K562 (cell line): Measurements from ENCODE around the gene AMIGO1. TPM values are rescaled to one million over a fixed set of nuclear protein-coding genes. Genes with fewer than 3 reads are reported as not detected.

ENCODE experiments used
- CHCHD3 ChIP-seq: fragments of 250-450 bp; sonication (Bioruptor Pico); IDR thresholded peaks from 2 replicates; pipeline ENCODE4 v2.1.2; 2022; ENCODE audit warnings: mild to moderate bottlenecking
- HDGF ChIP-seq: fragments of 450-650 bp; IDR thresholded peaks from 2 replicates; pipeline ENCODE4 v1.6.1; 2016
- KLF13 ChIP-seq: fragments of 450-650 bp; IDR thresholded peaks from 2 replicates; pipeline ENCODE4 v1.6.1; 2016; ENCODE audit warnings: missing genetic modification characterization, low read depth, mild to moderate bottlenecking, missing compliant biosample characterization, moderate library complexity, borderline replicate concordance
- NFE2L1 ChIP-seq: fragments of 450-650 bp; IDR thresholded peaks from 2 replicates; pipeline ENCODE4 v1.6.1; 2016; ENCODE audit warnings: missing genetic modification characterization, low read depth, mild to moderate bottlenecking, missing compliant biosample characterization, moderate library complexity, borderline replicate concordance
- PHF21A ChIP-seq: fragments of 450-650 bp; IDR thresholded peaks from 2 replicates; pipeline ENCODE4 v1.6.1; 2017; ENCODE audit warnings: low read depth, borderline replicate concordance
- POLR2AphosphoS5 ChIP-seq: IDR thresholded peaks from 2 replicates; pipeline ENCODE4 v1.6.1; 2011; ENCODE audit warnings: mild to moderate bottlenecking, low read depth, low read length, moderate library complexity; ENCODE audit not compliant: control insufficient read depth, insufficient read depth
- POLR2G ChIP-seq: fragments of 200-400 bp; formaldehyde crosslinking; IDR thresholded peaks from 2 replicates; pipeline ENCODE4 v1.6.1; 2017; ENCODE audit warnings: low read depth, mild to moderate bottlenecking, antibody characterized with exemption, low read length, moderate library complexity
- TBL1XR1 ChIP-seq, 2 experiments: IDR thresholded peaks; 2 replicates each; pipeline ENCODE4 v1.6.1; 2012; ENCODE audit warnings: improper control_type of control experiment in 2 of 2, low read length in 2 of 2, mild to moderate bottlenecking in 1 of 2
- ZBTB7A ChIP-seq: IDR thresholded peaks from 2 replicates; pipeline ENCODE4 v1.6.1; 2011; ENCODE audit warnings: low read depth, mild to moderate bottlenecking, low read length, moderate library complexity, borderline replicate concordance; ENCODE audit not compliant: control insufficient read depth
- ZNF431 ChIP-seq: sonication (generic); formaldehyde crosslinking; IDR thresholded peaks from 2 replicates; pipeline ENCODE4 v1.8.0; 2022; ENCODE audit warnings: mild to moderate bottlenecking, missing genetic modification reagents
- polyA plus RNA-seq, 8 experiments: library from polyadenylated mRNA; depleted of rRNA in 4 of 8; stranded (reverse) in 5 of 8; unstranded in 3 of 8; fragments of >200 nt; fragmentation: Nextera tagmentation in 2 of 8; fragmentation: Illumina TruSeq in 1 of 8; extraction: Ambion mirVana in 2 of 8; extraction: Trizol in 1 of 8; gene quantifications; 2 replicates each; pipeline versions ENCODE4 v1.2.1 to v1.2.3, GENCODE V29; 2011 to 2014; ENCODE audit warnings: inconsistent platforms in 1 of 8, missing spikeins in 1 of 8
- total RNA-seq, 7 experiments: library from RNA; depleted of rRNA in 6 of 7; stranded (reverse); fragments of >200 nt in 6 of 7; fragmentation: Illumina TruSeq in 2 of 7; extraction: Trizol in 2 of 7; gene quantifications; 2 replicates each; pipeline versions ENCODE4 v1.2.1 to v1.2.3, GENCODE V29; 2011 to 2021; ENCODE audit warnings: low replicate concordance in 1 of 7
- TF ChIP-seq, protein P1 (sequence below): sonication (generic); formaldehyde crosslinking; IDR thresholded peaks from 2 replicates; pipeline ENCODE4 v1.9.0; 2022; ENCODE audit warnings: mild to moderate bottlenecking, missing genetic modification reagents
- TF ChIP-seq, protein P2 (sequence below): fragments of 450-650 bp; IDR thresholded peaks from 2 replicates; pipeline ENCODE4 v1.6.1; 2017; ENCODE audit warnings: antibody characterized with exemption
- TF ChIP-seq, protein P3 (sequence below): fragments of 150-350 bp; conservative IDR thresholded peaks from 2 replicates; pipeline ENCODE4 v1.6.1; 2014; ENCODE audit warnings: low read length
- TF ChIP-seq, protein P4 (sequence below), 2 experiments: fragments of 200-800 bp in 1 of 2; sonication (Bioruptor generic) in 1 of 2; sonication (generic) in 1 of 2; formaldehyde crosslinking in 1 of 2; IDR thresholded peaks in 1 of 2; conservative IDR thresholded peaks in 1 of 2; 2 replicates each; pipeline versions ENCODE4 v1.5.0 to v1.6.1; 2016 to 2020; ENCODE audit warnings: missing compliant biosample characterization in 1 of 2, missing genetic modification characterization in 1 of 2, missing genetic modification reagents in 1 of 2
- TF ChIP-seq, protein P5 (sequence below): fragments of 250-450 bp; sonication (Bioruptor Pico); IDR thresholded peaks from 2 replicates; pipeline ENCODE4 v1.4.0; 2020; ENCODE audit warnings: mild to moderate bottlenecking, moderate library complexity

Gene AMIGO1
- total and polyA plus RNA-seq, 9 of the 15 experiments (the other 6 are each of a cell fraction or from before 2014, with no cell fraction given) = 0.24 to 1.0 (median 0.54) TPM

DNA sequence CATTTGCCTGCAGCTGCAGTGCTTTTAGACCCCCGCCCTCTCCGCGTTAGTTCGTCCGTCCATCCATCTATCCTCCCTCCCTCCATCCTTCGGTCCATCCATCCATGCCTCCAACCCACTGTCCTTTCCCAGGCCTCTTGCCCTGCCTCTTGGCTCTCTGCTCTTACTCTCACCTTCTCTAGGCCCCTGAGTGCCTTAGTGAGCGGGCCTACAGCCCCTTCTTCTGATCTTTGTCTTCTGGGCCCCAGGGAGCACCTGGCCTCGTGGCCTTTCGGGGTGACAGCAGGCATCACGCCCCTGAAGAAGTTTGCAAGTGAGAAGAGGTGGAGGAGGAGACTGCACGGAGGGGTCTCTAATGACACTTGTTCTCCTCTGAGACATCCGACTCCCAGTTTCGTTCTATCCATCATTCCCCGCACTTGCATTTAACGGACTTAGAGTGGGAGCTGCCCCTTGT lies 25.0 kb downstream of the AMIGO1 start (continued):
- TF ChIP-seq, protein P1, sequence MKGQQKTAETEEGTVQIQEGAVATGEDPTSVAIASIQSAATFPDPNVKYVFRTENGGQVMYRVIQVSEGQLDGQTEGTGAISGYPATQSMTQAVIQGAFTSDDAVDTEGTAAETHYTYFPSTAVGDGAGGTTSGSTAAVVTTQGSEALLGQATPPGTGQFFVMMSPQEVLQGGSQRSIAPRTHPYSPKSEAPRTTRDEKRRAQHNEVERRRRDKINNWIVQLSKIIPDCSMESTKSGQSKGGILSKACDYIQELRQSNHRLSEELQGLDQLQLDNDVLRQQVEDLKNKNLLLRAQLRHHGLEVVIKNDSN = 0 out of 2 replicates have a peak, but pooled peaks have one; percentile 5
- TF ChIP-seq KLF13 (no peak), ZNF431 (CRISPR knock-in tag) (no peak; the same call in 1 of the 2 replicates), HDGF (peak; percentile 98), ZBTB7A (no peak), POLR2G (no peak), CHCHD3 (no peak), TBL1XR1 (IDR thresholded peaks at IDR 0.05; ENCODE audit: low read length in 2 of 2) (no peak), PHF21A (no peak), POLR2AphosphoS5 (no peak), NFE2L1 (tag) (no peak)
- TF ChIP-seq, protein P2, sequence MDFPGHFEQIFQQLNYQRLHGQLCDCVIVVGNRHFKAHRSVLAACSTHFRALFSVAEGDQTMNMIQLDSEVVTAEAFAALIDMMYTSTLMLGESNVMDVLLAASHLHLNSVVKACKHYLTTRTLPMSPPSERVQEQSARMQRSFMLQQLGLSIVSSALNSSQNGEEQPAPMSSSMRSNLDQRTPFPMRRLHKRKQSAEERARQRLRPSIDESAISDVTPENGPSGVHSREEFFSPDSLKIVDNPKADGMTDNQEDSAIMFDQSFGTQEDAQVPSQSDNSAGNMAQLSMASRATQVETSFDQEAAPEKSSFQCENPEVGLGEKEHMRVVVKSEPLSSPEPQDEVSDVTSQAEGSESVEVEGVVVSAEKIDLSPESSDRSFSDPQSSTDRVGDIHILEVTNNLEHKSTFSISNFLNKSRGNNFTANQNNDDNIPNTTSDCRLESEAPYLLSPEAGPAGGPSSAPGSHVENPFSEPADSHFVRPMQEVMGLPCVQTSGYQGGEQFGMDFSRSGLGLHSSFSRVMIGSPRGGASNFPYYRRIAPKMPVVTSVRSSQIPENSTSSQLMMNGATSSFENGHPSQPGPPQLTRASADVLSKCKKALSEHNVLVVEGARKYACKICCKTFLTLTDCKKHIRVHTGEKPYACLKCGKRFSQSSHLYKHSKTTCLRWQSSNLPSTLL = no peak
- TF ChIP-seq, protein P3, sequence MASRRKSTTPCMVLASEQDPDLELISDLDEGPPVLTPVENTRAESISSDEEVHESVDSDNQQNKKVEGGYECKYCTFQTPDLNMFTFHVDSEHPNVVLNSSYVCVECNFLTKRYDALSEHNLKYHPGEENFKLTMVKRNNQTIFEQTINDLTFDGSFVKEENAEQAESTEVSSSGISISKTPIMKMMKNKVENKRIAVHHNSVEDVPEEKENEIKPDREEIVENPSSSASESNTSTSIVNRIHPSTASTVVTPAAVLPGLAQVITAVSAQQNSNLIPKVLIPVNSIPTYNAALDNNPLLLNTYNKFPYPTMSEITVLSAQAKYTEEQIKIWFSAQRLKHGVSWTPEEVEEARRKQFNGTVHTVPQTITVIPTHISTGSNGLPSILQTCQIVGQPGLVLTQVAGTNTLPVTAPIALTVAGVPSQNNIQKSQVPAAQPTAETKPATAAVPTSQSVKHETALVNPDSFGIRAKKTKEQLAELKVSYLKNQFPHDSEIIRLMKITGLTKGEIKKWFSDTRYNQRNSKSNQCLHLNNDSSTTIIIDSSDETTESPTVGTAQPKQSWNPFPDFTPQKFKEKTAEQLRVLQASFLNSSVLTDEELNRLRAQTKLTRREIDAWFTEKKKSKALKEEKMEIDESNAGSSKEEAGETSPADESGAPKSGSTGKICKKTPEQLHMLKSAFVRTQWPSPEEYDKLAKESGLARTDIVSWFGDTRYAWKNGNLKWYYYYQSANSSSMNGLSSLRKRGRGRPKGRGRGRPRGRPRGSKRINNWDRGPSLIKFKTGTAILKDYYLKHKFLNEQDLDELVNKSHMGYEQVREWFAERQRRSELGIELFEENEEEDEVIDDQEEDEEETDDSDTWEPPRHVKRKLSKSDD = no peak
- TF ChIP-seq, protein P4, sequence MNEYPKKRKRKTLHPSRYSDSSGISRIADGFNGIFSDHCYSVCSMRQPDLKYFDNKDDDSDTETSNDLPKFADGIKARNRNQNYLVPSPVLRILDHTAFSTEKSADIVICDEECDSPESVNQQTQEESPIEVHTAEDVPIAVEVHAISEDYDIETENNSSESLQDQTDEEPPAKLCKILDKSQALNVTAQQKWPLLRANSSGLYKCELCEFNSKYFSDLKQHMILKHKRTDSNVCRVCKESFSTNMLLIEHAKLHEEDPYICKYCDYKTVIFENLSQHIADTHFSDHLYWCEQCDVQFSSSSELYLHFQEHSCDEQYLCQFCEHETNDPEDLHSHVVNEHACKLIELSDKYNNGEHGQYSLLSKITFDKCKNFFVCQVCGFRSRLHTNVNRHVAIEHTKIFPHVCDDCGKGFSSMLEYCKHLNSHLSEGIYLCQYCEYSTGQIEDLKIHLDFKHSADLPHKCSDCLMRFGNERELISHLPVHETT (CRISPR knock-in tag; conservative IDR thresholded peaks at IDR 0.05 in 1 of 2, IDR thresholded peaks at IDR 0.05 in 1 of 2) = no peak
- TF ChIP-seq, protein P5, sequence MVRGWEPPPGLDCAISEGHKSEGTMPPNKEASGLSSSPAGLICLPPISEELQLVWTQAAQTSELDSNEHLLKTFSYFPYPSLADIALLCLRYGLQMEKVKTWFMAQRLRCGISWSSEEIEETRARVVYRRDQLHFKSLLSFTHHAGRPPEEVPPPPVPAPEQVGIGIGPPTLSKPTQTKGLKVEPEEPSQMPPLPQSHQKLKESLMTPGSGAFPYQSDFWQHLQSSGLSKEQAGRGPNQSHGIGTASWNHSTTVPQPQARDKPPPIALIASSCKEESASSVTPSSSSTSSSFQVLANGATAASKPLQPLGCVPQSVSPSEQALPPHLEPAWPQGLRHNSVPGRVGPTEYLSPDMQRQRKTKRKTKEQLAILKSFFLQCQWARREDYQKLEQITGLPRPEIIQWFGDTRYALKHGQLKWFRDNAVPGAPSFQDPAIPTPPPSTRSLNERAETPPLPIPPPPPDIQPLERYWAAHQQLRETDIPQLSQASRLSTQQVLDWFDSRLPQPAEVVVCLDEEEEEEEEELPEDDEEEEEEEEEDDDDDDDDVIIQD (CRISPR knock-in tag) = no peak
